Fibroblast of skin of right quadriceps (primary cell): Measurements from ENCODE around the gene DPM3.

Experiments
- DNase-seq: peaks from one replicate; pipeline ENCODE4 v3.0.0-alpha.2; 2013

The DPM3 gene

DNA sequence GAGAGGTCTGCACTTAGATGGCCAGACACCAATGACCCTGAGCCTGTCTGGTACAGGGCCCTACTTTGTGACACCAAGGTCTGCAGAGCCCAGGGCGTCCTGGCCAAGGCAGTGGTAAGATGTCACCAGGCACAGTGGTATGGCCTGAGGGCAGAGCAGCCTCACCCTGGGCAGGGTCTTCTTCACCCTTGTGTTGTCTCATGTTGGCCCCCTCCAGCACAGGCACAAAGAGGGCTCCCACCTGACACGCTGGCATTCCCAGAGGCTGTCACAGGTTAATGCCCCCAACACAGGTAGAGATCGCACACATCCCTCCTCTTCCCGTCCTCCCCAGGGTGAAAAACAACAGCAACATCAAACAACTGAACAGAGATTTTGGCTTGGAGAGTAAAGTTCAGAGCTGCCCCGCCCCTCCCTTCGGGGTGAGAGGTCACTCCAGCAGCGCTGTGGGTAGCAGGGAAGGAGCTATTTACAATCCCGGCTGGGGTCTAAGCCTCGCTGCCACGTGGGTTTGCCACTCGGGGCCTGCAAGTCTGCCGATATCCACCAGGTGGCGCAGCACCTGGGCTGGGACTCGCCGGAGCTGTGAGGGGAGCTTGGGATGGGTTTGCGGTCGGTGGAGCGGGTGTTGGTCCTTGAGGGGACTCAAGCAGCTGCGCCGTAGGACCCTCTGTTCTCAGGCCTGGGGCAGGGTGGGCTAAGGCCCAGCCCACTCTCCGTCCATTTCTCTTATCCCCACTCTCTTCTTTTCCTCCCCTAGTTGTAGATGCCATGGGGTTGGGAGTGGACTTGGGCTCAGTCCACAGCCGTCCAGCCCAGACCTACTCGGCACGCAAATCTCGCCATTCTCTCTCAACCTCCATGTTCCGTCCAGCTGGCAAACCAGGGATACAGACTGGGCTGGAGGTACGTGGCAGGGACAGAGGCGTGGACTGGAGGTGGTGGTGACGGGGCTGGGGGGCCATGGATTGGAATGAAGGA, 49.0 kb downstream of the DPM3 start:
- DNase-seq, result peak; percentile 60
